GM21367 (cell line): Measurements from ENCODE around the gene GTF2A1L.
"Not testable (repeated sequence)": the region's sequence is repeated elsewhere in the genome, so short reads cannot be mapped to it uniquely, and the experiment has no call there.

ENCODE experiments used
- ATAC-seq: cut with Tn5 transposase; IDR thresholded peaks from one replicate; pipeline ENCODE4 v1.9.1; 2021; ENCODE audit not compliant: unreplicated experiment

Gene GTF2A1L

DNA sequence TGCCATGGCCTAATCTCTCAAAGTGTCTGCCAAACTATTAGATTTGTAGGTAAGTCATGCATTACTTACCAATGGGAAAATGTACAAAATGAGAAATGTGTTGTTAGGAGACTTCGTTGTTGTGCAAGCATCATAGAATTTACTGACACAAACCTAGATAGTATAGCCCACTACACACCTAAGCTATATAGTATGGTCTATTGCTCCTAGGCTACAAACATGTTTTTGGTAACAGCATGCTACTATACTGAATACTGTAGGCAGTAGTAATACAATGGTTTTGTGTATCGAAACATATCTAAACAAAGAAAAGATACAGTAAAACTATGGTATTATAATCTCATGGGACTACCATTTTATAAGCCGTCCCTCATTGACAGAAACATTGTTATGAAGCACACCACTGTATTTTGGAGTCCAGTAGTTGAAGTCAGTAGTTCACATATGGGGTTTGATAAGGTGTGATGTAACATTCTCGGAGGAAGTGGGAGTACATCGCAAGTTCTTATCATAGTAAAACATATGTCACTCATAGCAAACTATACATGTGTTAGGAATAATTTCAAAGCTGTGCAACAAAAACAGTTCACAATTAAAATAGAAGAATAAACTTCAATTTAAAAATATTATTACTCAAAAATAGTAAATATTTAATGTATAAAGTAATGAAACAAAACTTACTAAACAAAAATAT lies 12.0 kb upstream of the GTF2A1L start:
- no peak for ATAC-seq

DNA sequence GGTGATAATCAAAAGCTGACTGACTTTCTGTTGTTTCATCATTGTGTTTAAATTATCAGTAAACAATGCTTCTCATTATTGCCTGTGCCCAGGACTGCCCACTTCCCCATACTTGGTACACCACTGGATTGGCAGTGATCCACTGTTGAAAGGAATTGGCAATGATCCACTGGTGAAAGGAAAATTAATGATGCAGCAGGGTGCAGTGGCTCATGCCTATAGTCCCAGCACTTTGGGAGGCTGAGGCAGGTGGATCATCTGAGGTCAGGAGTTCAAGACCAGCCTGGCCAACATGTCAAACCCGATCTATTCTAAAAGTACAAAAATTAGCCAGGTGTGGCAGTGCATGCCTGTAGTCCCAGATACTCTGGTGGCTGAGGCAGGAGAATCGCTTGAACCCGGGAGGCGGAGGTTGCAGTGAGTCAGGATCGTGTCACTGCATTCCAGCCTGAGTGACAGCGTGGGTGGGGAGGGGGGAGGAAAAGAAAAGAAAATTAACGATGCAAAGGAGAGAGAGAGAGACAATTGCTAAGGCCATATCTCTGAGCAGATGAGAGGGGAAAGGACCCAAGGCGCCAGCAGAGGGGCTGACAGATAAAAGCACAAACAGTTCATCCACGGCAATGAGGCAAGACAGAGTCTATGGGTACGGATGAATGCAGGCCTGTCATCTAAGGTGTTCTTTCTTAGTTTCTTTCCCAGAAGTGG lies 10.2 kb upstream of the GTF2A1L start:
- ATAC-seq = no peak

DNA sequence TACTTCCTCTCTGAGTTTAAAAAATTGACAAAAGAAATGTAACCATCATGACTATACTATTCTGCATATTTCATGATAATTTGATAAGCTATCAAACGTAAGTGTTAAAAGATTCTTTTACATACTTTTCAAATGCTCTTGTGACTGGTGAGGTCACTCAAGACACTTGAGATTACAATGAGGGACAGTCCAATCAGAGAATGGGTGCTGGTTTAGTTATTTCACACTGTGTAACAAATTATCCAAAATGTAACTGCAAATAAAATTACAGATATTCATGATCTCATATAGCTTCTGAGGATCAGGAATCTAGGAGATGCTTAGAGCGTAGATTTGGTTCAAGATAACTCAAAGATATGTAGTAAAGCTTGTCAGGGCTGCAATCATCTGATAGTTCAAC lies 4.4 kb upstream of the GTF2A1L start:
- ATAC-seq = no peak

DNA sequence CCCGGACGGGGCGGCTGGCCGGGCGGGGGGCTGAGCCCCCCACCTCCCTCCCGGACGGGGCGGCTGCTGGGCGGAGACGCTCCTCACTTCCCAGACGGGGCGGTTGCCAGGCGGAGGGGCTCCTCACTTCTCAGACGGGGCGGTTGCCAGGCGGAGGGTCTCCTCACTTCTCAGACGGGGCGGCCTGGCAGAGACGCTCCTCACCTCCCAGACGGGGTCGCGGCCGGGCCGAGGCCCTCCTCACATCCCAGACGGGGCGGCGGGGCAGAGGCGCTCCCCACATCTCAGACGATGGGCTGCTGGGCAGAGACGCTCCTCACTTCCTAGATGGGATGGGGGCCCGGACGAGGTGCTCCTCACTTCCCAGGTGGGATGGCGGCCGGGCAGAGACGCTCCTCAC lies 3.1 kb upstream of the GTF2A1L start:
- ATAC-seq = not testable (repeated sequence)

DNA sequence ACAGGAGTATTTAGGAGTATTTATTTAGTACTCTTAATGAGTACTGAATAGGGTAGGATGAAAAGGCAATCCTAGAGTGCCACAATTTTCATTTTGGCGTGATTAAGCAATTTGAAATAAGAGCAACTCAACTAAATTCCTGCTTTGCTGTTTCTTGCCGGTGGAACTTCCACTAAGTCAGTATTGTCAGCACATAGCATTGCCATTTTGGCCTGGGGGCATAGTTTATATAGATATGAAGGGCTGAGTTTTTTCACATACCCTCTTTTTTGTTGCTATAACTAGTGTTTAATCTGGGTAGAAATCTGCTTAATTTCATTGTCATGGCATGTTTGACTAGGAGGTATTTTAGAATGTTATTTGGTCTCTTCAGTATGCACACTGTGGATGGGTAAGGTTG lies 1.9 kb downstream of the GTF2A1L start:
- ATAC-seq = no peak

DNA sequence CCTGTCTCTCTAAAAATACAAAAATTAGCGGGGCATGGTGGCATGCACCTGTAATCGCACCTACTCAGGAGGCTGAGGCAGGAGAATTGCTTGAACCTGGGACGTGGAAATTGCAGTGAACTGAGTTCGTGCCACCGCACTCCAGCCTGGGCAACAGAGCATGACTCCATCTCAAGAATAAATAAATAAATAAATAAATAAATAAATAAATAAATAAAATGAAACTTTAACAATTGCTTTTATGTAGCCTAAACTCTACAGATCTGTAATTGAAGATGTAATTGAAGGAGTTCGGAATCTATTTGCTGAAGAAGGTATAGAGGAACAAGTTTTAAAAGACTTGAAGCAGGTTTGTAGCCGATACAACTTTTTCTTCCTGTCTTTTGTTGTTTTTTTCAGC lies 2.9 kb downstream of the GTF2A1L start:
- no peak for ATAC-seq

DNA sequence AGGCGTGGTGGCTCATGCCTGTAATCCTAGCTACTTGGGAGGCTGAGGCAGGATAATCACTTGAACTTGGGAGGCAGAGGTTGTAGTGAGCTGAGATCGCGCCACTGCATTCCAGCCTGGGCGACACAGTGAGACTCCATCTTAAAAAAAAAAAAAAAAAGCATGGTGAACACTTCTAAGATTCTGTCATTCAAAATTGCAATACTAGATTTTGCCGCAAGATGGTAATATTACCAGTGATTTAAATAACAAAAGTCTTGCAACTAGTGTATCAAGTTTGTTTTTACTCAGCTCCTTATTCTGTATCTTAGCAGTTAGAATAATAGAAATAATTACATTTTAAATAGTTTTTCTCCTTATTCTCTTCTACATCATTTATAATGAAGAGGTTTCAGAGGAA lies 5.0 kb downstream of the GTF2A1L start:
- not testable (repeated sequence) for ATAC-seq

DNA sequence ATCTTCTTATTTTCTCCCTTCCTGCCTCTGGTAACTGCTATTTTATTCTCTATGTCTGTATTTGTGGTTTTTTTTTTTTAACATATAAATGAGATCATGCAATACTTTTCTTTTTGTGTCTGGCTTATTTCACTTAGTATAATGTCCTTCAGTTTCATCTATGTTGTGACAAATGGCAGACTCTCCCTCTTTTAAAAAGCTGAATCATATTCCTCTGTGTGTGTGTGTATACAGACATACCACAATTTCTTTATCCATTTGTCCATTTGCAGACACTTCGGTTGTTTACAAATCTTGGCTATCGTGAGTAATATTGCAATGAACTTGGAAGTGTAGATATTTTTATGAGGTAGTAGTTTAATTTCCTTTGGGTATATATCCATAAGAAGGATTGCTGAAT lies 7.0 kb downstream of the GTF2A1L start:
- no peak for ATAC-seq

DNA sequence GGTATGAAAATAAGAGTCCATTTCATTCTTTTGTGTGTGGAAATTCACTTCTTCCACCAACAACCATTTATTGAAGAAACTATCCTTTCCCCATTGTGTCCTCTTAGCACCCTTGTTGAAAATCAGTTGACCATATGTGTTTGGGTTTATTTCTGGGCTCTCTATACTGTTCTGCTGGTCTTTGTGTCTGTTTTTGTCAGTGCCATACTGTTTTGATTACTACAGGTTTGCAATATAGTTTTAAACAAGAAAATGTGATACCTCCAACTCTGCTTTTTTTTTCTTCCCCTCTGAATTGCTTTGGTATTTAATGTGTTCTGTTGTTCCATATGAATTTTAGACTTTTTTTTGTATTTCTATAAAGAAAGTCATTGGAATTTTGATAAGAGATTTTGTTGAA lies 8.4 kb downstream of the GTF2A1L start:
- no peak for ATAC-seq

DNA sequence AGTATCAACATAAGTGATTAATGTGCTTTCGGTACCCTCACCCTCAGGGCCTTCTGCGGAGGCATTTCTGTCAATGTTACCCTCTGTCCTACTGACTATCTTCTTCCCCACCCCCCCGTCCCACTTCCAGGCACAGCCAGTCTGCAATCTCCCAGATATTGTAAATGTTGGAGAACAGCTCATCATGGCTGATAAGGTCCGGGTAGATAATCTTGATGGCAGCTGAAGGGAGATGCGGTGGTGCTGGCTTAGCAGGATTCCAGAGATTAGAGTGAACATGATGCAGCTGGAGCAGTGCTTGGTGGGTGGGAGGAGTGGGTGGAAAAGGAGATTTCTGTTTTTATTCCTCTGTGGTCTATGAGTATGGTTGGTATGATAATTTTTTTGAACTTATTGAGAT lies 15.5 kb downstream of the GTF2A1L start:
- no peak for ATAC-seq

DNA sequence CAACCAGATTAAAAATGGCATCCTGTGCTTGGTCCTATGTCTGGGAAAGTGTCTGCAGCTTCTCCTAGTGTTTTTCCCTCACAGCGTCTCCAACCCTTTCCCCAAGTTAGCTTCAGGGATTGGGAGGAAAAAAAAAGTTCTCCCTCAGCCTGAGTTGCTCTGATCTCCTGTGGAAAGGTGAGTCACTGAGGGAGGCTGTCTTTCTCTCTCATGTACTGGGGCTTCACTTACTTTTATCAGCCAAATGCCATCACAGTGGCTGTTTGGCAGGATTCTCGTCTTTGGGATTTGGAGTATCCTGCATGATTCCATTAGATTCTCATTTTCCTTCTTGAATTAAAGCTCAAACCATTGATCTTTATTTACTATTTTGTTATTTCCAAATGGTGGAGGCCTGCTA lies 18.1 kb downstream of the GTF2A1L start:
- no peak for ATAC-seq

DNA sequence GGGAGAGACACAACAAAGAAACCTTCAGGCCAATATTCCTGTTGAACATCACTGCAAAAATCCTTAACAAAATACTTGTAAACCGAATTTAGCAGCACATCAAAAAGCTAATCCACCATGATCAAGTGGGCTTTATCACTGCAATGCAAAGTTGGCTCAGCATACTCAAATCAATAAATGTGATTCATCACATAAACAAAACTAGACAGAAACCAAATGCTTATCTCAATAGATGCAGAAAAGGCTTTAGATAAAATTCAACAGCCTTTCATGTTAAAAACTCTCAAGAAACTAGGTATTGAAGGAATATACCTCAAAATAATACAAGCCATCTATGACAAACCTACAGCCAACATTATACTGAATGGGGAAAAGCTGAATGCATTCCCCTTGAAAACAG lies 20.6 kb downstream of the GTF2A1L start:
- ATAC-seq = no peak

DNA sequence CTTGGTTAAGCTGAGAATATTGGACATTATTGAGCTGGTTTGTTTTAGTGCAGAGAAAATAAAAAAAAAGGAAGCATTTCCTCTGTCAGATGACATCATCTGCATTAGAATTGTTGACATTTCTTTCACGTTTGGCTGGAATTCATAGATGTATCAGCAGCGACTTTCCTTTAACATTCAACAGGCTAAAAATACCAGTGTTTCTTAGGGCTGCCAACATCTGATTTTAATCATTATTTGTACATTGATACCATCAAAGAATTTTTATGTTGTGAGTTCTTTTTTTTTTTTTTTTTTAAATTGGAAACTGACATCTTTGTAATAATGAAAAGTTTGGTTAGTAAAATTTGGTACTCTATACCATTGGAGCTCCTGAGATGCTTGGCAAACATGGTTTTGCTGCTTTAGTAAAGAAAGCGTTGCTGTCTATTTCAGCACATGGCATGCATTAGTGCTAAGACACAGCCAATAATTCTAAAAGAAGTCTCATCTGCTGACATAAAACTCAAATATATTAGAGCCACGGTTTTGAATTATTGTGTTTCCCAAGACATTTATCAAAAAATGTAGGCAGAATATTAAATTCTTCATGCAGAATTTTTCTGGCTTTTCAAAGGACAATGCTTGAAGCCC lies 33.6 kb downstream of the GTF2A1L start:
- no peak for ATAC-seq

DNA sequence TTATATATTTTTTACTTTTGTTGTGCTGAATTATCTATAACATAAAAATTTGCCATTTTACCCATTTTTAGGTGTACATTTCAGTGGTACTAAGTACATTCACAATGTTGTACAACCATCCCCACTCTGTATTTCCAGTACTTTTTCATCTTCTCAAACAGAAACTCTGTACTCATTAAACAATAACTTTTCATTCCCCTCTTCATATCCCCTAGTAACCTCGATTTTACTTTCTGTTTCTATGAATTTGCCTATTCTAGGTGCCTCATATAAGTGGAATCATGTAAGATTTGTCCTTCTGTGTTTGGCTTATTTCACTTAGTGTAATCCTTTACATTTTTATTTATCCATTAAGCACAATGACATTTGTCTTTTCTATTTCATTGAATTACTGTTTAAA lies 51.3 kb downstream of the GTF2A1L start:
- peak; percentile 74 for ATAC-seq

DNA sequence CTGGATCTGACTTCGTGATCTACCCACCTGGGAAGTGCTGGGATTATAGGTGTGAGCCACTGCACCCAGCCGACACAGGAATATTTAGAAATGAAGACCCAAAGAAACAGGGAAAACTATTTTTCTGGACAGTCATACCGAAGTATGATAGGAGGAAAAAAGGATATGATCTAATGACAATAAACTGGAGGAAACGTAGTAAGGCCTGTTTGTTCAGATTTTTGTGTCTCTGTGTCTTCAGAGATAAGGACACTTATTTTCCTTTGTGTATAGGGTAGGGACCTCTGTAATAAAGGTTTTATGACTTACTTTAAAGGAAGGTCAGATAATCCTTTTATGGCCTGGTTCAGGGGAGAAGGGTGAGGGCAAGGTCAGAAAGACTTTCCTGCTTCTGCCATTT lies 55.9 kb downstream of the GTF2A1L start:
- no peak for ATAC-seq

DNA sequence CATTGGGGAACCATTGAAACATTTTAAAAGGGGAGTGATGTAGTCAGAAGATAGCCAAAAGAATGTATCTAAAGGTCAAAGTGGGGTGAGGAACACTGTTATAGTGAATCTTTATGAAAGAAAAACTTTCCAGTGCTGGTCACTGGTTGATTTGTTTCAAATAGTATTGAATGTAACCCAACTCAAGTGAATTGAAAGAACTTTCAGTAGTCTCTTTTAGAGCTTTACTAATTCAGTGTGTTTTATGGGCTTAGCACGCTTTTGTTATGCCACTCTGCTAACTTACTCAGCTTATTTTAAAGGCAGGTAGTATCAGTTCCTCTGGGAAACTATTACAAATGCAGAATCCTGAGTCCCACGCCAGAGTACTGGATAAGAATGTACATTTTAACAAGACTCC lies 57.3 kb downstream of the GTF2A1L start:
- no peak for ATAC-seq

DNA sequence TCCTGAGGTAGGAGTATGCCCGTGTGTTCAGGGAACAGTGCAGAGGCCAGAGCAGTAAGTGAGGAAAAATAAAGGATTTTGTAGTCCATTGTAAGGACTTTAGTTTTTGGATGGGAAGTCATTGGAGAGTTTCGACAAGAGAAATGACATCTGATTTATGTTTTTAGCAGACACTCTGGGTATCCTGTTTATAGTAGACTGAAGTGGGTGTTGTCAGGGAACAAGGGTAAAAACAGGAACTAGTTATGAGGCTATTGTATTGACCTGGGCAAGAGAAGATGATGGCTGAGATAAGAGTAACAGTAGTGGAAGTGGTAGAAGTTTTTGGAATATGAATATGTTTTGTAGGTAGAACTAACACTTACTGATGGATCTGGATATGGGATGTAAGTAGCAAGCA lies 59.8 kb downstream of the GTF2A1L start:
- no peak for ATAC-seq

DNA sequence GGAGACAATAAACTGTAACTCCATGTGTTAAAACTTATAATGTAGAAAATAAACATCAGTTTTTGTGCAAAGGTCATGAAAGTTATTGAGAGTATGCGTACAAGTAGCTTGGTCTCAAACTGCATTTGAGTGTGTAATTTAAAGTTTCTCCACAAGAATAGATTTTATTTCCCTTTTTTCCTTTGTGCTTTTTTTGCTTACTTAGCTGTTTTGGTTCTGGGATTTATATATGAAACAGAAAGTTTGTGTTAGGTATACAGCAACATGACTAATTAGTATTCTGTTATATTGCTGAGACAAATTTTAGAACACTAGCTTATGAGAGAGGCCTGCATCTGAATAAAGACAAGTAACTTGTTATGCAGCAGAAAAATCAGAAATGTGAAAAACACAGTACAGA lies 67.5 kb downstream of the GTF2A1L start:
- ATAC-seq = no peak

DNA sequence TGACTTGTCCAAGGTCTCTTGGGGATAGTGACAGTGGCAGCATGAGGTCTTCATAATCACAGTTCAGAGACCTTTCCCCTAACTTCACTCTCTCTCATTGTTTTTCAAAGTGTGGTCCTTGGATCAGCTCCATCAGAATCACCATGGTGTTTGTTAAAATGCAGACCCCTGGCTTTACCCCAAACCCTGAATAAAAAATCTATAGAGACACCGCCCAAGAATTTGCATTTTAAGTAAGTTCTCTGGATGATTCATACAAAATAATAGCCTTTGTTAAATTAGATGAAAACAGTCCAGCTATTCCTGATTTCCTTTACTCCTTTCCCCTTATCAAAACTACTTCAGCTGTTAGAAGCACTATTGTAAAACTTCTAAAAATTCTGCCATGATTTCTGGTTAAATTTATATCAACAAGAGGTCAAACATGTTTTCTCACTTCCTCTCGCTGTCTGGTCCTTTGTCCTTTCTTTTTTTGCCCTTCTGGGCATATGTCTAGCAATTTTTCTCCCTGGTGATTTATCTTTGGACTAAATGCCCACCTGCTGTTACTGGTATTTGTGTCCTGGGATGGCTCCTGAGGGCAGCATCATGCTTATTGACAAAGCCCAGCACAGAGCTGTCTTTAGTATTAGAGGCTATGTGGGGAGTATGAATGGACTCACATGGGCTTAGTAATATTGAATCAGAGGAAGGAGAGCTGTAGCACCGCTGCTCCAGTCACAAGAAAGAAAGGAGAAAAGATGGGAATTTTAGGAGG lies 74.5 kb downstream of the GTF2A1L start:
- ATAC-seq = no peak

DNA sequence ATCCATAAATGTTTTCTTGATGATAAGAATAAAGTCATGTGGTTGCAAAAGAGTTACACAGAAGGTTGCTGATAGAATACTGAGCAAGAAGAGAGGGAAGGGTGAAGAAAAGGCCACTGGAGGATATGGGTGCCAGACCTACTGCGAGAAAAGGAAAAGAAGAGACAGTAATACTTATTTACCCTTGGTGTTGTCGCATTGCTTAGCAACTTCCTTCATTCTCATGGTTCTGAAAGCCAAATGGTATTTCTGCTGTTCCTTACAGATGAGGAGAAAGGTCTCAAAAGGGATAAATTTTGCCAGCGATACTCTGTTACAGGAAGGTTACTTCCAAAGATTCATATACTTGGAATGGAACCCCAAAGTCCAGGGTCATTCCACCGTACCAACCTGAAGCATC lies 75.4 kb downstream of the GTF2A1L start:
- ATAC-seq = no peak

DNA sequence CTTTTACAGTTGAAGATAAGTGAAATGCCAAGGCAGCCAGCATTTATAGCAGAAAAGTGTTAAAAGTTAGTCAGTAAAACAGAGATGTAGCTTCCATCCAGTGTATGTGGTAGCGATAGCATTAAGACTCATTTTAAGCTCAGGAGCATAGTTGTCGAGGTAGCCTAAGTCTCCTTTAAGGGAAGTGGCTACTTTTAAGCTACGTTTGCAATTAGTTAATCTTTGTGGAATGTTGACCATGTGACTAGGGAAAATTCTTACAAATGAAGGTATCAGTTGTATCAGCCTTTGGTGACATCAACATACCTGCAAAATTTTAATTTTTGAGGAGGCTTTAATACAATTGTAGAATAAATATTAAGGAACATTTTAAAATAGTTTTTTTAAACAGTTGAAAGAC lies 76.0 kb downstream of the GTF2A1L start:
- no peak for ATAC-seq

DNA sequence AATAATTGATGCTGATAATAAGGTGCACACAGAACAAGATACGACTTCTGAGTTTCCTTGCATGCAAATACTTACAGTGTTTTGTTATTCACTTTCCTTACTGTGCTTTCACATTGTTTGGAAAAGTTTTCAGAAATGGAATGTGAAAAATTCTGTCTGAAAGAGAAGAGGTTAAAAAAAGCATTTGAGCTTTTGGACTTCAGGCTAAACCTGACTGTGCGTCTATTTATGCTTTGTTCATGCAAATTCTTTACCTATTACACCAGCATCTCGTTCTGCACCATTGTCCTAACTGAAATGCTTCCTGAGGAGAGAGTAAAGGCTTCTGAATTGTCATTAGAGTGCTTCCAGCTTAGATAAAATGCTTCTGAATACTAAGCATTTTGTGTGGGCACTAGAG lies 76.5 kb downstream of the GTF2A1L start:
- ATAC-seq = no peak
